Right lobe of liver (tissue), 4 donors: ENCODE measurements around the gene THSD7B.

Source experiments
- CTCF ChIP-seq, 4 donors: fragments of 200-600 bp in 3 of 4; fragments of 450-650 bp in 1 of 4; IDR thresholded peaks; one replicate each; pipeline versions ENCODE4 v1.5.1 to v1.8.0; 2016 to 2022; ENCODE audit warnings: antibody characterized with exemption in 4 of 4, mild to moderate bottlenecking in 2 of 4
- POLR2A ChIP-seq: fragments of 450-650 bp; IDR thresholded peaks from one replicate; pipeline ENCODE4 v1.6.1; 2017; ENCODE audit warnings: antibody characterized with exemption, mild to moderate bottlenecking
- donor health status: DM: no; HTN: no; CAD: no.
- donor health status: DM: no; HTN: no; CAD: no.
- donor health status: DM: no; HTN: yes; CAD: no.

DNA sequence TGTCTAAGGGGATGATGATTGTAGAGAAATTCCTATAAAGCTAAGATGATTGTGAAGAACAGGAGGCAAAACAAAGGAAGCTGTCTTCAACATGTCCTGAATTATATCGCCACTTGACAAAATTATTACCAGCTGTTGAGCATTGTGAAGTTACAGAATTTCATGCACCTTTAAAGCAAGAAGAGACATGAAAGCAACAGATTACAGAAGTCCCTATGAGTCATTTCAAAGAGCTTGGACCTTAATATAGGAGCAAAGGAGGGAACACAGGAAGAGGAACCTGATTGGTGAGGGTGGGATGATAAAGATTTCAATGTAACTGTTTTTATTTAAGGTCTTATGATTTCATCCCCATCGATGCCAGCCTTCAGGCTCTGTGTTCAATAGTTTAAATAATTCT lies 672.0 kb downstream of the THSD7B start:
- TF ChIP-seq CTCF (IDR thresholded peaks at IDR 0.05) = no peak
- TF ChIP-seq POLR2A = no peak
